Breast epithelium (tissue), 4 donors: ENCODE results near the gene PLB1. TPM values are rescaled to one million over a fixed set of nuclear protein-coding genes. Genes with fewer than 3 reads are reported as not detected.

Source experiments
- DNase-seq, 2 donors: peaks; one replicate each; pipeline ENCODE4 v3.0.0-alpha.2; 2019; ENCODE audit warnings: low spot score in 2 of 2
- H3K27ac ChIP-seq, 2 donors: fragments of 200-600 bp; sonication (generic) in 1 of 2; one replicate each; pipeline ENCODE4 v1.5.1; 2016 to 2019; ENCODE audit warnings: mild to moderate bottlenecking in 1 of 2
- H3K27me3 ChIP-seq, 2 donors: fragments of 200-600 bp; sonication (generic) in 1 of 2; one replicate each; pipeline versions ENCODE4 v1.5.1 to v1.6.0; 2017 to 2019; ENCODE audit warnings: control low read depth in 1 of 2, mild to moderate bottlenecking in 1 of 2
- H3K36me3 ChIP-seq: fragments of 200-600 bp; one replicate; pipeline ENCODE4 v1.5.1; 2019
- H3K4me1 ChIP-seq, 2 donors: fragments of 200-600 bp; sonication (generic); one replicate each; pipeline ENCODE4 v1.5.1; 2016 to 2019; ENCODE audit warnings: control low read depth in 1 of 2
- H3K4me3 ChIP-seq, 3 donors: fragments of 200-600 bp; sonication (generic); 1 replicate in 2 of 3; 2 replicates in 1 of 3; pipeline ENCODE4 v1.5.1; 2016 to 2019; ENCODE audit warnings: mild to moderate bottlenecking in 3 of 3, moderate library complexity in 2 of 3
- H3K9me3 ChIP-seq, 2 donors: fragments of 200-600 bp; sonication (generic) in 1 of 2; one replicate each; pipeline ENCODE4 v1.5.1; 2016 to 2019; ENCODE audit warnings: control low read depth in 1 of 2
- POLR2A ChIP-seq: fragments of 450-650 bp; IDR thresholded peaks from one replicate; pipeline ENCODE4 v1.6.1; 2016; ENCODE audit warnings: antibody characterized with exemption, mild to moderate bottlenecking, moderate library complexity
- POLR2AphosphoS5 ChIP-seq, 3 donors: sonication (generic); formaldehyde crosslinking; IDR thresholded peaks; one replicate each; pipeline ENCODE4 v1.6.1; 2017; ENCODE audit warnings: antibody characterized with exemption in 3 of 3
- intact Hi-C: fragments of 100-400 bp; cut with DNase I; formaldehyde crosslinking; loops from one replicate; pipeline ENCODE4 v1.15.1; 2023; ENCODE audit warnings: low total_unique reads
- total RNA-seq, 3 donors: library from RNA; depleted of rRNA; stranded (reverse); fragments of >200 nt; gene quantifications; one replicate each; pipeline ENCODE4 v1.1.0, GENCODE V29; 2016
- TF ChIP-seq, protein P1 (sequence below), 3 donors: fragments of 450-650 bp; IDR thresholded peaks; one replicate each; pipeline ENCODE4 v1.5.1; 2016 to 2017; ENCODE audit warnings: antibody characterized with exemption in 3 of 3, mild to moderate bottlenecking in 3 of 3, moderate library complexity in 3 of 3

PLB1 gene
- total RNA-seq, 3 donors from 2014 or later: 5.6 to 11.9 (median 8.8) TPM

DNA sequence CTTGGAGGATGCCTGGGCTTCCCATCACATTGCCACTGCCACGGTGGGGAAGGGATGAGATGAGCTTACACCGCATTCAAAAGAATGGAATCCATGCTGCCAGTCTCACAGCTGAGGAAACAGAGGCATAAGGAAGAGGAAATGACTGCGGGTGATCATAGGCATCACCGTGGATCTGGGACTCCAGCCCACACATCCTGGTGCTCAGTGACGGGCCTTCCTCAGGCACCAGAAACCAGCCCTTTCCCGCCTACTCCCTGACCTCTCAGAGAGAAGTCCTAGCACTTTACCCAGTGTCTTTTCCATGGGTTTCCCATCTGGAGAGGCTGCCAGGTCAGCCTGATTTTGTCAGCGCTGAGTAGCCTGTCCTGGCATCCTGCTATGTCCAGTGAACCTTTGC is 5.3 kb upstream of the PLB1 start:
- intact Hi-C loops: no loop called here
- no peaks in the 10 kb centered on the region for H3K9me3 ChIP-seq
- H3K4me3 ChIP-seq: no peak overlapping the region
- no peaks in the 10 kb centered on the region for H3K27me3 ChIP-seq
- H3K4me1 ChIP-seq: no peaks in the 10 kb centered on the region
- no peaks in the 10 kb centered on the region for H3K36me3 ChIP-seq
- TF ChIP-seq POLR2AphosphoS5 (IDR thresholded peaks at IDR 0.05) (no peak), POLR2A (no peak)
- TF ChIP-seq, protein P1, sequence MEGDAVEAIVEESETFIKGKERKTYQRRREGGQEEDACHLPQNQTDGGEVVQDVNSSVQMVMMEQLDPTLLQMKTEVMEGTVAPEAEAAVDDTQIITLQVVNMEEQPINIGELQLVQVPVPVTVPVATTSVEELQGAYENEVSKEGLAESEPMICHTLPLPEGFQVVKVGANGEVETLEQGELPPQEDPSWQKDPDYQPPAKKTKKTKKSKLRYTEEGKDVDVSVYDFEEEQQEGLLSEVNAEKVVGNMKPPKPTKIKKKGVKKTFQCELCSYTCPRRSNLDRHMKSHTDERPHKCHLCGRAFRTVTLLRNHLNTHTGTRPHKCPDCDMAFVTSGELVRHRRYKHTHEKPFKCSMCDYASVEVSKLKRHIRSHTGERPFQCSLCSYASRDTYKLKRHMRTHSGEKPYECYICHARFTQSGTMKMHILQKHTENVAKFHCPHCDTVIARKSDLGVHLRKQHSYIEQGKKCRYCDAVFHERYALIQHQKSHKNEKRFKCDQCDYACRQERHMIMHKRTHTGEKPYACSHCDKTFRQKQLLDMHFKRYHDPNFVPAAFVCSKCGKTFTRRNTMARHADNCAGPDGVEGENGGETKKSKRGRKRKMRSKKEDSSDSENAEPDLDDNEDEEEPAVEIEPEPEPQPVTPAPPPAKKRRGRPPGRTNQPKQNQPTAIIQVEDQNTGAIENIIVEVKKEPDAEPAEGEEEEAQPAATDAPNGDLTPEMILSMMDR (IDR thresholded peaks at IDR 0.05): no peak
- DNase-seq: no peak
- no peak overlapping the region for H3K27ac ChIP-seq

DNA sequence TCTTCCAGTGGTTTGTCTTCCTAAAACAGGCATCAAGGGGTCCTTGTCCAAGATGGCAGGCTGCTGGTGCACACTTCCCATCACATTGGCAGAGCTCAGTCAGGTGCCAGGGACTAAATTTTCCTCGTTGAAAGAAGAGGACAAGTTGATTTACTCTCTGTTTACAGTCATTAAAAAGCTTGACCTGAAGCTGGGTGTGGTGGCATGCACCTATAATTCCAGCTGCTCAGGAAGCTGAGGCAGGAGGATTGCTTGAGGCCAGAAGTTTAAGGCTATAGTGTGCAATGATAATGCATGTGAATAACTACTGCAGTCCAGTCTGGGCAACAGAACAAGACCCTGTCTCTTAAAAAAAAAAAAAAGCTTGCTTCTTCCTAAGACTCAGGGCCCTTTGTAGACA is 3.6 kb upstream of the PLB1 start:
- Histone ChIP-seq H3K27me3 (no peaks in the 10 kb centered on the region), H3K9me3 (no peaks in the 10 kb centered on the region), H3K4me3 (no peak overlapping the region), H3K27ac (no peak overlapping the region), H3K4me1 (no peaks in the 10 kb centered on the region), H3K36me3 (no peaks in the 10 kb centered on the region)
- no peak for TF ChIP-seq POLR2A
- TF ChIP-seq POLR2AphosphoS5 (IDR thresholded peaks at IDR 0.05): no peak
- TF ChIP-seq, protein P1 (IDR thresholded peaks at IDR 0.05): no peak
- intact Hi-C loops: no loop called here
- no peak for DNase-seq

DNA sequence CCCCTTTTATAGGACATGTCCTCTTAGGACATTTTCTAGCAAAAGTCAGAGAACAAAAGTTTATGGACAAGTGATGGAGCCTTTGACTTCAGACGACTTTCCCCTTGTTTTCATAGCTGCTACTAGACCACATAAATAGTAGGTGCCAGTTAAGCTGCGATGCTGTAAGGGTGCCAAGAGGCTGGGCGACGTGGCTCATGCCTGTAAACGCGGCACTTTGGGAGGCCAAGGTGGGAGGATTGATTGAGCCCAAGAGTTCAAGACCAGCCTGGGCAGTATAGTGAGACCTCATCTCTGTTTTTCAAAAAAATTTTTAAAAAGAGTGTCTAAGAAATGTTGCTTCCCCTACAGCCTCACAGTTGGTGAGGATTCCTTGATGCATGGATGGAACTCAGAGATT is 2.2 kb upstream of the PLB1 start:
- no peaks in the 10 kb centered on the region for H3K36me3 ChIP-seq
- H3K27me3 ChIP-seq: no peaks in the 10 kb centered on the region
- no peak for TF ChIP-seq POLR2AphosphoS5 (IDR thresholded peaks at IDR 0.05)
- no peak for TF ChIP-seq POLR2A
- TF ChIP-seq, protein P1 (IDR thresholded peaks at IDR 0.05): no peak
- no peaks in the 10 kb centered on the region for H3K4me1 ChIP-seq
- no peaks in the 10 kb centered on the region for H3K9me3 ChIP-seq
- DNase-seq: no peak
- intact Hi-C loops: no loop called here
- no peak overlapping the region for H3K4me3 ChIP-seq
- H3K27ac ChIP-seq: no peak overlapping the region

DNA sequence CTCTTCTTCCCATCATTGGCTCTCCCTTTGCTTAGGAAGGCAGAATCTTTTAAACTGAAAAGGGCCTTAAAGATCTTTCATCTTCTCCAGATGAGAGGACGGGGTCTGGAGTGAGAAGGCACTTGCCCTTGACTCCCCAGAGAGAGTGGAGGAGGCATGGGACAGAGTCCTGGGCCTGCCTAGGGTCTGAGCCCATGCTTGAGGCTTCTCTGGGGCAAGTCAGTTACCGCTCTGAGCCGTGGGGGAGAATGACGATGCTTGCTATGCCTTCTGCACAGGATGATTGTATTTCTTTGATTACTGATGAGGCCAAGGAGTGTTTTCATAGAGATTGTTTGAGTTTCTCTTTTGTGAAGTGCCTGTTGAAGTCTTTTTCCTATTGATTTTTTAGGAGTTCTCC is 921 bp downstream of the PLB1 start:
- Histone ChIP-seq H3K9me3 (no peaks in the 10 kb centered on the region), H3K4me1 (no peaks in the 10 kb centered on the region), H3K27ac (no peak overlapping the region), H3K4me3 (no peak overlapping the region), H3K36me3 (no peaks in the 10 kb centered on the region), H3K27me3 (no peaks in the 10 kb centered on the region)
- no peak for DNase-seq
- intact Hi-C loops: no loop called here
- no peak for TF ChIP-seq POLR2A
- no peak for TF ChIP-seq POLR2AphosphoS5 (IDR thresholded peaks at IDR 0.05)
- TF ChIP-seq, protein P1 (IDR thresholded peaks at IDR 0.05): no peak

DNA sequence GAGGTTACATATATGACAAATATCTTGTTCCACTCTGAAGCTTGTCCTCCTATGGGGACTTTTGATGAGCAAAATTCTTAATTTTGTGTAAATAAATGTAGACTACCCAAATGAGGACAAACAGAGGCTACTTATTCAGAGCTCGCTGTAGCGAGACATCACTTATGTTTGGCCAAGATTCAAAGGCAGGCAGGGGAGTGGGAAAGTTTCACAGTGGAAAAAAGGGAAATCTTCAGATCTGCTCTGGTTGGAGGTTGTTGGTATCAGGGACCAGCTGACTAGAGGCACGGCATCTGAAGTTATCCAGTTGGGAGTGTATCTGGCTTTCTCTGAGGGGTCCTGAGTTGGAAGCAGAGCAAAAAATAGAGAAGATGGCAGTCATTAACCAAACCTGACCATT is 1.3 kb downstream of the PLB1 start:
- Histone ChIP-seq H3K36me3 (no peaks in the 10 kb centered on the region), H3K27ac (no peak overlapping the region), H3K4me1 (no peaks in the 10 kb centered on the region), H3K4me3 (no peak overlapping the region), H3K9me3 (no peaks in the 10 kb centered on the region), H3K27me3 (no peaks in the 10 kb centered on the region)
- DNase-seq: no peak
- intact Hi-C loops: no loop called here
- TF ChIP-seq POLR2A (no peak), POLR2AphosphoS5 (IDR thresholded peaks at IDR 0.05) (no peak)
- TF ChIP-seq, protein P1 (IDR thresholded peaks at IDR 0.05): no peak
